Lower lobe of right lung (tissue), 2 donors: ENCODE data around the gene GPC6. TPM values are rescaled to one million over a fixed set of nuclear protein-coding genes. Genes with fewer than 3 reads are reported as not detected.

Experiments
- ATAC-seq, 2 donors: fragments of 200-7000 bp; cut with Tn5 transposase; one replicate each; pipeline ENCODE4 v1.9.1; 2020 to 2022; ENCODE audit warnings: mild to moderate bottlenecking in 2 of 2, moderate library complexity in 2 of 2
- DNase-seq: peaks from one replicate; pipeline ENCODE4 v3.0.0-alpha.2; 2020
- H3K27ac ChIP-seq: fragments of 200-600 bp; one replicate; pipeline ENCODE4 v1.8.0; 2022
- H3K27me3 ChIP-seq: fragments of 200-600 bp; one replicate; pipeline ENCODE4 v1.8.0; 2022; ENCODE audit warnings: low read depth
- H3K36me3 ChIP-seq: fragments of 200-600 bp; one replicate; pipeline ENCODE4 v1.8.0; 2022; ENCODE audit warnings: mild to moderate bottlenecking
- H3K4me1 ChIP-seq: fragments of 200-600 bp; one replicate; pipeline ENCODE4 v1.8.0; 2022
- H3K4me3 ChIP-seq: fragments of 200-600 bp; one replicate; pipeline ENCODE4 v1.8.0; 2022; ENCODE audit warnings: mild to moderate bottlenecking
- H3K9me3 ChIP-seq: fragments of 200-600 bp; one replicate; pipeline ENCODE4 v1.8.0; 2022
- CTCF ChIP-seq: fragments of 200-600 bp; IDR thresholded peaks from one replicate; pipeline ENCODE4 v1.8.0; 2022; ENCODE audit warnings: antibody characterized with exemption, mild to moderate bottlenecking
- intact Hi-C: fragments of 100-400 bp; cut with DNase I; formaldehyde crosslinking; loops from one replicate; pipeline ENCODE4 v1.11.0; 2022
- total RNA-seq: library from RNA; stranded (reverse); fragmentation: NEBNext Ultra II Directional; extraction: Animal tissue kit (Norgen Biotek cat#: 25700); gene quantifications from one replicate; pipeline ENCODE4 v1.2.1, GENCODE V29; 2021
- donor health status: DM: no; HTN: yes; CAD: no; lungs with severe emphysema.

Gene GPC6
- total RNA-seq, 1 donor from 2014 or later, result 5.5 TPM

- Histone ChIP-seq H3K27ac (no peak overlapping the region), H3K27me3 (no peaks in the 10 kb centered on the region), H3K4me3 (no peak overlapping the region), H3K4me1 (no peaks in the 10 kb centered on the region), H3K9me3 (no peaks in the 10 kb centered on the region), H3K36me3 (no peaks in the 10 kb centered on the region)
- no peak for DNase-seq
- ATAC-seq, result no peak
- TF ChIP-seq CTCF, result no peak
- intact Hi-C loops, result no loop called here
These were observed 758.3 kb downstream of the GPC6 start for GRCh38 chr13:93984876-93985275.

- H3K4me1 ChIP-seq, result no peaks in the 10 kb centered on the region
- no peak for TF ChIP-seq CTCF
- H3K4me3 ChIP-seq, result no peak overlapping the region
- intact Hi-C loops, result no loop called here
- no peaks in the 10 kb centered on the region for H3K9me3 ChIP-seq
- H3K27me3 ChIP-seq, result no peaks in the 10 kb centered on the region
- H3K27ac ChIP-seq, result no peak overlapping the region
- DNase-seq (no peak), ATAC-seq (no peak)
- no peaks in the 10 kb centered on the region for H3K36me3 ChIP-seq
These were observed 760.9 kb downstream of the GPC6 start for GRCh38 chr13:93987458-93987857.

GRCh38 chr13:93991569-93991968, 765.0 kb downstream of the GPC6 start:
- H3K4me1 ChIP-seq, result no peaks in the 10 kb centered on the region
- H3K36me3 ChIP-seq, result no peaks in the 10 kb centered on the region
- H3K27me3 ChIP-seq, result no peaks in the 10 kb centered on the region
- H3K4me3 ChIP-seq, result no peak overlapping the region
- H3K27ac ChIP-seq, result no peak overlapping the region
- TF ChIP-seq CTCF, result no peak
- ATAC-seq (no peak), DNase-seq (no peak)
- H3K9me3 ChIP-seq, result no peaks in the 10 kb centered on the region
- intact Hi-C loops, result no loop called here

- no peaks in the 10 kb centered on the region for H3K4me1 ChIP-seq
- H3K36me3 ChIP-seq, result no peaks in the 10 kb centered on the region
- no peak for TF ChIP-seq CTCF
These were observed 769.9 kb downstream of the GPC6 start for GRCh38 chr13:93996481-93996880.

GRCh38 chr13:94006296-94006695, 779.7 kb downstream of the GPC6 start:
- TF ChIP-seq CTCF, result no peak
- no peak for DNase-seq
- Histone ChIP-seq H3K27me3 (no peaks in the 10 kb centered on the region), H3K9me3 (no peaks in the 10 kb centered on the region), H3K36me3 (no peaks in the 10 kb centered on the region), H3K4me1 (no peaks in the 10 kb centered on the region), H3K4me3 (no peak overlapping the region), H3K27ac (no peak overlapping the region)
- no peak for ATAC-seq
- intact Hi-C loops, result no loop called here

More at GRCh38 chr13:93996481-93996880, 769.9 kb downstream of the GPC6 start:
- Histone ChIP-seq H3K4me3 (no peak overlapping the region), H3K9me3 (no peaks in the 10 kb centered on the region), H3K27ac (no peak overlapping the region), H3K27me3 (no peaks in the 10 kb centered on the region)
- DNase-seq (no peak), ATAC-seq (no peak)
- intact Hi-C loops, result no loop called here

- DNase-seq (no peak), ATAC-seq (no peak)
- TF ChIP-seq CTCF, result no peak
- no peak overlapping the region for H3K4me3 ChIP-seq
- intact Hi-C loops, result no loop called here
- no peaks in the 10 kb centered on the region for H3K36me3 ChIP-seq
- no peak overlapping the region for H3K27ac ChIP-seq
- no peaks in the 10 kb centered on the region for H3K4me1 ChIP-seq
- H3K27me3 ChIP-seq, result no peaks in the 10 kb centered on the region
- no peaks in the 10 kb centered on the region for H3K9me3 ChIP-seq
These were observed 780.5 kb downstream of the GPC6 start for GRCh38 chr13:94007072-94007471.
